ENCODE measurements around the gene PIM3.

Gene PIM3

GRCh38 chr22:49968313-49968830, 7.8 kb downstream of the PIM3 start:
- H3K9me2 ChIP-seq (replicated peaks; ENCODE audit: insufficient read depth, low read length), result no peaks in the 10 kb centered on the region
- no peak overlapping the region for H3K4me2 ChIP-seq (ENCODE audit: low read depth, low read length, poor library complexity, severe bottlenecking)
- H2AFZ ChIP-seq (ENCODE audit: low read depth, low read length, severe bottlenecking), result no peak overlapping the region
- H3K9me3 ChIP-seq (ENCODE audit: insufficient read depth, low read length), result no peaks in the 10 kb centered on the region
- no peak overlapping the region for H3K4me3 ChIP-seq (ENCODE audit: insufficient read depth, low read length, poor library complexity, severe bottlenecking)
- H3K9ac ChIP-seq (ENCODE audit: low read length), result no peak overlapping the region
- peaks cover 7% of the 10 kb centered on the region; the same call in 1 of the 2 replicates for H3F3A ChIP-seq (ENCODE audit: insufficient read depth)
- no peaks in the 10 kb centered on the region for H4K20me1 ChIP-seq (ENCODE audit: low read depth, low read length)
- H3K79me2 ChIP-seq (ENCODE audit: insufficient read depth, low read length), result 0 out of 2 replicates have a peak, but pooled peaks cover 8% of the 10 kb centered on the region
- TF ChIP-seq CTCF (IDR thresholded peaks at IDR 0.05; ENCODE audit: insufficient read depth, low read length, poor library complexity, severe bottlenecking), result no peak
- no peaks in the 10 kb centered on the region for H3K36me3 ChIP-seq (ENCODE audit: low read length)
- no peaks in the 10 kb centered on the region for H3K27me3 ChIP-seq (ENCODE audit: low read length)
- H3K27ac ChIP-seq (ENCODE audit: low read depth, low read length), result no peak overlapping the region

- no peak for TF ChIP-seq CTCF (IDR thresholded peaks at IDR 0.05; ENCODE audit: insufficient read depth, low read length, poor library complexity, severe bottlenecking)
- TF ChIP-seq EZH2phosphoT487 (conservative IDR thresholded peaks at IDR 0.05; ENCODE audit: low read length), result no peak
- Histone ChIP-seq H3K4me3 (ENCODE audit: insufficient read depth, low read length, poor library complexity, severe bottlenecking) (no peak overlapping the region), H3K9ac (ENCODE audit: low read length) (no peak overlapping the region), H3K4me2 (ENCODE audit: low read depth, low read length, poor library complexity, severe bottlenecking) (no peak overlapping the region), H3K36me3 (ENCODE audit: low read length) (no peaks in the 10 kb centered on the region), H4K20me1 (ENCODE audit: low read depth, low read length) (no peaks in the 10 kb centered on the region), H3F3A (ENCODE audit: insufficient read depth) (peaks cover 4% of the 10 kb centered on the region; the same call in 1 of the 2 replicates), H2AFZ (ENCODE audit: low read depth, low read length, severe bottlenecking) (no peak overlapping the region), H3K79me2 (ENCODE audit: insufficient read depth, low read length) (0 out of 2 replicates have a peak, but pooled peaks cover 1% of the 10 kb centered on the region), H3K9me3 (ENCODE audit: insufficient read depth, low read length) (no peaks in the 10 kb centered on the region), H3K9me2 (replicated peaks; ENCODE audit: insufficient read depth, low read length) (no peaks in the 10 kb centered on the region), H3K27ac (ENCODE audit: low read depth, low read length) (no peak overlapping the region), H3K27me3 (ENCODE audit: low read length) (no peaks in the 10 kb centered on the region)
Measured at GRCh38 chr22:49968831-49969661, 8.5 kb downstream of the PIM3 start.

GRCh38 chr22:49969751-49970527, 9.4 kb downstream of the PIM3 start:
- Histone ChIP-seq H3K27me3 (ENCODE audit: low read length) (no peaks in the 10 kb centered on the region), H3F3A (ENCODE audit: insufficient read depth) (peaks cover 4% of the 10 kb centered on the region; the same call in 1 of the 2 replicates), H3K27ac (ENCODE audit: low read depth, low read length) (peak overlapping the region; percentile 50), H3K79me2 (ENCODE audit: insufficient read depth, low read length) (no peaks in the 10 kb centered on the region), H3K36me3 (ENCODE audit: low read length) (no peaks in the 10 kb centered on the region), H3K4me2 (ENCODE audit: low read depth, low read length, poor library complexity, severe bottlenecking) (no peak overlapping the region), H3K4me3 (ENCODE audit: insufficient read depth, low read length, poor library complexity, severe bottlenecking) (no peak overlapping the region), H3K9me3 (ENCODE audit: insufficient read depth, low read length) (no peaks in the 10 kb centered on the region), H2AFZ (ENCODE audit: low read depth, low read length, severe bottlenecking) (no peak overlapping the region), H3K9me2 (replicated peaks; ENCODE audit: insufficient read depth, low read length) (no peaks in the 10 kb centered on the region), H3K9ac (ENCODE audit: low read length) (no peak overlapping the region), H4K20me1 (ENCODE audit: low read depth, low read length) (no peaks in the 10 kb centered on the region)
- no peak for TF ChIP-seq EZH2phosphoT487 (conservative IDR thresholded peaks at IDR 0.05; ENCODE audit: low read length)
- TF ChIP-seq CTCF (IDR thresholded peaks at IDR 0.05; ENCODE audit: insufficient read depth, low read length, poor library complexity, severe bottlenecking), result no peak

All from SU-DHL-6 (cell line).